GM12878 (cell line): ENCODE results near the gene STAMBPL1. TPM values are rescaled to one million over a fixed set of nuclear protein-coding genes. Genes with fewer than 3 reads are reported as not detected.

Experiments used
- BCL11A ChIP-seq: IDR thresholded peaks from 2 replicates; pipeline ENCODE4 v1.6.1; 2011; ENCODE audit warnings: low read depth, low read length
- CHD1 ChIP-seq: IDR thresholded peaks from 2 replicates; pipeline ENCODE4 v1.6.1; 2012; ENCODE audit warnings: low read depth, low read length, improper control_type of control experiment
- IKZF2 ChIP-seq, 2 experiments: fragments of 450-650 bp; IDR thresholded peaks; 2 replicates each; pipeline ENCODE4 v1.6.1; 2017; ENCODE audit warnings: mild to moderate bottlenecking in 2 of 2, moderate library complexity in 2 of 2
- MAX ChIP-seq: IDR thresholded peaks from 2 replicates; pipeline ENCODE4 v1.6.1; 2012; ENCODE audit warnings: low read depth, low read length, improper control_type of control experiment
- NFIC ChIP-seq: IDR thresholded peaks from 2 replicates; pipeline ENCODE4 v1.6.1; 2012; ENCODE audit warnings: low read depth, mild to moderate bottlenecking, inconsistent platforms, low read length, moderate library complexity
- NR2F1 ChIP-seq: fragments of 450-650 bp; conservative IDR thresholded peaks from 2 replicates; pipeline ENCODE4 v1.6.1; 2017; ENCODE audit warnings: mild to moderate bottlenecking
- NRF1 ChIP-seq: conservative IDR thresholded peaks from 2 replicates; pipeline ENCODE4 v1.6.1; 2011; ENCODE audit warnings: mild to moderate bottlenecking, low read depth, low read length, improper control_type of control experiment
- PBX3 ChIP-seq: IDR thresholded peaks from 2 replicates; pipeline ENCODE4 v1.6.1; 2011; ENCODE audit warnings: mild to moderate bottlenecking, low read depth, low read length, moderate library complexity; ENCODE audit not compliant: insufficient replicate concordance
- POLR2A ChIP-seq: IDR thresholded peaks from 2 replicates; pipeline ENCODE4 v1.6.1; 2011; ENCODE audit warnings: low read depth, mild to moderate bottlenecking, low read length
- RUNX3 ChIP-seq: IDR thresholded peaks from 2 replicates; pipeline ENCODE4 v1.6.1; 2012; ENCODE audit warnings: low read length, inconsistent platforms
- SRF ChIP-seq, 2 experiments: IDR thresholded peaks; 2 replicates each; pipeline ENCODE4 v1.6.1; 2011; ENCODE audit warnings: low read depth in 2 of 2, low read length in 2 of 2, mild to moderate bottlenecking in 1 of 2, moderate library complexity in 1 of 2
- STAT1 ChIP-seq: fragments of 450-650 bp; conservative IDR thresholded peaks from 2 replicates; pipeline ENCODE4 v1.6.1; 2014; ENCODE audit warnings: antibody characterized with exemption, mild to moderate bottlenecking
- SUPT20H ChIP-seq: IDR thresholded peaks from 2 replicates; pipeline ENCODE4 v1.6.1; 2011; ENCODE audit warnings: low read depth, mild to moderate bottlenecking, low read length, moderate library complexity, borderline replicate concordance; ENCODE audit not compliant: control insufficient read depth
- TCF3 ChIP-seq: IDR thresholded peaks from 2 replicates; pipeline ENCODE4 v1.6.1; 2012; ENCODE audit warnings: low read depth, mild to moderate bottlenecking, low read length, borderline replicate concordance; ENCODE audit not compliant: insufficient read depth
- TCF7 ChIP-seq: IDR thresholded peaks from 2 replicates; pipeline ENCODE4 v1.6.1; 2014; ENCODE audit warnings: antibody characterized with exemption, borderline replicate concordance
- ZBED1 ChIP-seq: IDR thresholded peaks from 2 replicates; pipeline ENCODE4 v1.6.1; 2016; ENCODE audit warnings: borderline replicate concordance
- ZNF687 ChIP-seq: fragments of 450-650 bp; IDR thresholded peaks from 2 replicates; pipeline ENCODE4 v1.6.1; 2017; ENCODE audit warnings: mild to moderate bottlenecking, moderate library complexity
- polyA plus RNA-seq, 11 experiments: library from polyadenylated mRNA; depleted of rRNA in 4 of 11; unstranded in 6 of 11; stranded (reverse) in 5 of 11; fragments of >200 nt; fragmentation: Nextera tagmentation in 4 of 11; fragmentation: Illumina TruSeq in 1 of 11; extraction: Ambion mirVana in 4 of 11; extraction: Trizol in 1 of 11; gene quantifications; 1 replicate in 1 of 11; 2 replicates in 10 of 11; pipeline versions ENCODE4 v1.2.1 to v1.2.3, GENCODE V29; 2011 to 2016; ENCODE audit warnings: inconsistent platforms in 2 of 11, missing spikeins in 2 of 11, low read depth in 1 of 11
- total RNA-seq, 4 experiments: library from RNA; depleted of rRNA in 3 of 4; stranded (reverse); fragments of >200 nt in 3 of 4; fragmentation: Illumina TruSeq in 1 of 4; extraction: Trizol in 1 of 4; gene quantifications; 2 replicates each; pipeline versions ENCODE4 v1.2.1 to v1.2.3, GENCODE V29; 2013 to 2021
- TF ChIP-seq, protein P1 (sequence below): fragments of 450-650 bp; IDR thresholded peaks from 2 replicates; pipeline ENCODE4 v1.6.1; 2017; ENCODE audit warnings: mild to moderate bottlenecking, low read depth, inconsistent platforms; ENCODE audit not compliant: poor library complexity, severe bottlenecking

Gene STAMBPL1
- total and polyA plus RNA-seq, 10 of the 15 experiments (the other 5 are each of a cell fraction or from before 2014, with no cell fraction given) = 7.5 to 44.1 (median 25.4) TPM

DNA sequence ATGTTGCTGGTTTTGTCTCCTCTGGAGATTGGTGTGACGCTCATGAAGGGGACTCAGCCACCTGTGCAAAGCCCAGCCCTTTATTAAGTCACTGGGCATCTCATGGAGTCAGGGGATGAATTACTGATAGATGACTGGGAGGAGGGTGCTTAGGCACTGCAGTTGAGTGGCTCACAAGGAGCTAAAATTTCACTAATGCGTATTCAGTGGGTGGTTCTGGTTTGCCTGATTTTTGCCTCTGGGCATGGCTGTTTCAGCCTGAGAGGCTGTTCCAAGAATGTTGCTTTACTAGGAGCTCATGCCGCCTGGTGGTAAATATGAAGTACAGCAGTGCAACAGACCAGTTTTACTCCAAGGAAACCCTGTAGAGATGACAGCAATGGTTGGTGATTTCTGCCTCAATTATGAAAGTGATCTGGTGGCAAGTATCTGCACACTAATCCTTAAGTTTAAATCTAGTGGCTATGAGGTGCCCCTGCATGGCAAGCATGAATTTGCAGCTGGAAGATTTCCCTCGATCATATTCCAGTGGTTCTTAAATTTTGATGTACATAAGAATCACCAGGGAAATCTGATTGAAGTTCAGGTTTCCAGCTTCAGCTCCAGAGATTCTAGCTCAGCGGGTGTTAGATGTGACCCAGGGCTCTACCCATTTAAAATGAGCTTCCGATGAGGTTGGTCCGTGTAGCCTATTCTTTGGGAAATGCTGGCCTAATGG lies 52.7 kb downstream of the STAMBPL1 start (continued):
- no peak for TF ChIP-seq ZBED1
- TF ChIP-seq TCF3 = no peak
- TF ChIP-seq MAX = no peak
- TF ChIP-seq NRF1 = no peak
- TF ChIP-seq BCL11A = no peak
- no peak for TF ChIP-seq SUPT20H
- peak; percentile 24; the same call in 1 of the 2 replicates for TF ChIP-seq RUNX3
- no peak for TF ChIP-seq ZNF687
- TF ChIP-seq STAT1 = no peak
- no peak for TF ChIP-seq CHD1
- TF ChIP-seq, protein P1, sequence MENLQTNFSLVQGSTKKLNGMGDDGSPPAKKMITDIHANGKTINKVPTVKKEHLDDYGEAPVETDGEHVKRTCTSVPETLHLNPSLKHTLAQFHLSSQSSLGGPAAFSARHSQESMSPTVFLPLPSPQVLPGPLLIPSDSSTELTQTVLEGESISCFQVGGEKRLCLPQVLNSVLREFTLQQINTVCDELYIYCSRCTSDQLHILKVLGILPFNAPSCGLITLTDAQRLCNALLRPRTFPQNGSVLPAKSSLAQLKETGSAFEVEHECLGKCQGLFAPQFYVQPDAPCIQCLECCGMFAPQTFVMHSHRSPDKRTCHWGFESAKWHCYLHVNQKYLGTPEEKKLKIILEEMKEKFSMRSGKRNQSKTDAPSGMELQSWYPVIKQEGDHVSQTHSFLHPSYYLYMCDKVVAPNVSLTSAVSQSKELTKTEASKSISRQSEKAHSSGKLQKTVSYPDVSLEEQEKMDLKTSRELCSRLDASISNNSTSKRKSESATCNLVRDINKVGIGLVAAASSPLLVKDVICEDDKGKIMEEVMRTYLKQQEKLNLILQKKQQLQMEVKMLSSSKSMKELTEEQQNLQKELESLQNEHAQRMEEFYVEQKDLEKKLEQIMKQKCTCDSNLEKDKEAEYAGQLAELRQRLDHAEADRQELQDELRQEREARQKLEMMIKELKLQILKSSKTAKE = no peak
- TF ChIP-seq IKZF2 (IDR thresholded peaks at IDR 0.05) = no peak
- no peak for TF ChIP-seq TCF7
- no peak for TF ChIP-seq NR2F1
- TF ChIP-seq PBX3 = no peak
- TF ChIP-seq SRF (IDR thresholded peaks at IDR 0.05; ENCODE audit: low read depth in 2 of 2, low read length in 2 of 2) = no peak
- no peak for TF ChIP-seq POLR2A
- TF ChIP-seq NFIC = 0 out of 2 replicates have a peak, but pooled peaks have one; percentile 5
